Jurkat, Clone E6-1 (cell line): ENCODE data around the gene PATL2.
"Not testable (repeated sequence)": the region's sequence is repeated elsewhere in the genome, so short reads cannot be mapped to it uniquely, and the experiment has no call there.

Experiments
- DNase-seq: peaks from one replicate; pipeline ENCODE4 v3.0.0-alpha.2; 2011; ENCODE audit warnings: low read depth, low spot score
- H3K4me3 ChIP-seq: 2 replicates; pipeline ENCODE4 v1.5.1; 2011; ENCODE audit warnings: mild to moderate bottlenecking, low read length, control low read depth, moderate library complexity

PATL2 gene

GRCh38 chr15:44700676-44701075 is 10.4 kb downstream of the PATL2 start:
- H3K4me3 ChIP-seq, DNase-seq: not testable (repeated sequence)

- no peak overlapping the region for H3K4me3 ChIP-seq
- DNase-seq, result no peak
Measured at GRCh38 chr15:44698641-44699040, 12.5 kb downstream of the PATL2 start.

GRCh38 chr15:44697014-44697413 is 14.1 kb downstream of the PATL2 start:
- no peak for DNase-seq
- H3K4me3 ChIP-seq, result no peak overlapping the region

GRCh38 chr15:44695294-44695693 is 15.8 kb downstream of the PATL2 start:
- H3K4me3 ChIP-seq, result no peak overlapping the region
- no peak for DNase-seq

GRCh38 chr15:44694416-44694815 is 16.7 kb downstream of the PATL2 start:
- no peak for DNase-seq
- H3K4me3 ChIP-seq, result no peak overlapping the region

- no peak for DNase-seq
- H3K4me3 ChIP-seq, result no peak overlapping the region
Measured at GRCh38 chr15:44692659-44693058, 18.5 kb downstream of the PATL2 start.

GRCh38 chr15:44690245-44690644 is 20.9 kb downstream of the PATL2 start:
- not testable (repeated sequence) for DNase-seq, H3K4me3 ChIP-seq

GRCh38 chr15:44689318-44689717 is 21.8 kb downstream of the PATL2 start:
- not testable (repeated sequence) for H3K4me3 ChIP-seq, DNase-seq

- H3K4me3 ChIP-seq, result 0 out of 2 replicates have a peak overlapping the region, but pooled peaks have one; percentile 3
- peak; percentile 75 for DNase-seq
Measured at GRCh38 chr15:44682809-44683682, 28.1 kb downstream of the PATL2 start.

- DNase-seq, result no peak
- H3K4me3 ChIP-seq, result no peak overlapping the region
Measured at GRCh38 chr15:44682211-44682610, 28.9 kb downstream of the PATL2 start.

- DNase-seq, result no peak
- no peak overlapping the region for H3K4me3 ChIP-seq
Measured at GRCh38 chr15:44676676-44677075, 34.4 kb downstream of the PATL2 start.

- no peak overlapping the region for H3K4me3 ChIP-seq
Measured at GRCh38 chr15:44675911-44676310, 35.2 kb downstream of the PATL2 start.

GRCh38 chr15:44673639-44674038 is 37.5 kb downstream of the PATL2 start:
- no peak for DNase-seq

More at GRCh38 chr15:44675911-44676310, 35.2 kb downstream of the PATL2 start:
- no peak for DNase-seq

GRCh38 chr15:44670087-44670950 is 40.8 kb downstream of the PATL2 start:
- DNase-seq, result no peak
- H3K4me3 ChIP-seq, result no peak overlapping the region

More at GRCh38 chr15:44673639-44674038, 37.5 kb downstream of the PATL2 start:
- H3K4me3 ChIP-seq, result no peak overlapping the region

GRCh38 chr15:44668921-44669320 is 42.2 kb downstream of the PATL2 start:
- H3K4me3 ChIP-seq, result no peak overlapping the region
- no peak for DNase-seq

- DNase-seq, result no peak
- no peak overlapping the region for H3K4me3 ChIP-seq
Measured at GRCh38 chr15:44667039-44667360, 44.1 kb downstream of the PATL2 start.

- no peak for DNase-seq
- H3K4me3 ChIP-seq, result no peak overlapping the region
Measured at GRCh38 chr15:44666210-44667038, 44.7 kb downstream of the PATL2 start.

- peak; percentile 96 for DNase-seq
- H3K4me3 ChIP-seq, result peak within 1 kb of the TSS; percentile 86
Measured at GRCh38 chr15:44663410-44664308, 47.5 kb downstream of the PATL2 start, which contains the start of gene SPG11. Gene SPG11 (minus strand): TSS chr15:44663662. CDS start chr15:44663647, 15 bp downstream.
